ENCODE data around the gene COL12A1. TPM values are rescaled to one million over a fixed set of nuclear protein-coding genes. Genes with fewer than 3 reads are reported as not detected.
A peak's percentile ranks its signal among the peaks of the same experiment; 100 is the strongest.

The COL12A1 gene
- total RNA-seq, 1 donor from 2014 or later, result 2,335 TPM

- Mint-ChIP-seq H3K36me3 (ENCODE audit: unreplicated experiment) (peaks cover 75% of the 10 kb centered on the region), H3K27me3 (ENCODE audit: unreplicated experiment) (no peaks in the 10 kb centered on the region), H3K4me1 (ENCODE audit: unreplicated experiment) (peaks cover 87% of the 10 kb centered on the region), H3K9me3 (ENCODE audit: unreplicated experiment) (no peaks in the 10 kb centered on the region), H3K27ac (ENCODE audit: unreplicated experiment) (peak overlapping the region; percentile 84), H3K4me3 (ENCODE audit: unreplicated experiment) (no peak overlapping the region)
- no peak for TF ChIP-seq CTCF (IDR thresholded peaks at IDR 0.05)
- DNase-seq (ENCODE audit: extremely low spot score, unreplicated experiment), result no peak
These were observed 47.7 kb downstream of the COL12A1 start for GRCh38 chr6:75158176-75158575.

GRCh38 chr6:75157336-75157735 lies 48.5 kb downstream of the COL12A1 start:
- no peaks in the 10 kb centered on the region for H3K27me3 Mint-ChIP-seq (ENCODE audit: unreplicated experiment)
- H3K4me1 Mint-ChIP-seq (ENCODE audit: unreplicated experiment), result peaks cover 85% of the 10 kb centered on the region
- H3K36me3 Mint-ChIP-seq (ENCODE audit: unreplicated experiment), result peaks cover 74% of the 10 kb centered on the region
- H3K4me3 Mint-ChIP-seq (ENCODE audit: unreplicated experiment), result no peak overlapping the region
- TF ChIP-seq CTCF (IDR thresholded peaks at IDR 0.05), result no peak
- H3K27ac Mint-ChIP-seq (ENCODE audit: unreplicated experiment), result peak overlapping the region; percentile 84
- no peaks in the 10 kb centered on the region for H3K9me3 Mint-ChIP-seq (ENCODE audit: unreplicated experiment)
- DNase-seq (ENCODE audit: extremely low spot score, unreplicated experiment), result no peak

GRCh38 chr6:75156186-75156878 lies 49.5 kb downstream of the COL12A1 start:
- no peak for DNase-seq (ENCODE audit: extremely low spot score, unreplicated experiment)
- H3K36me3 Mint-ChIP-seq (ENCODE audit: unreplicated experiment), result peaks cover 76% of the 10 kb centered on the region
- no peaks in the 10 kb centered on the region for H3K27me3 Mint-ChIP-seq (ENCODE audit: unreplicated experiment)
- H3K27ac Mint-ChIP-seq (ENCODE audit: unreplicated experiment), result peak overlapping the region; percentile 84
- no peak for TF ChIP-seq CTCF (IDR thresholded peaks at IDR 0.05)
- no peaks in the 10 kb centered on the region for H3K9me3 Mint-ChIP-seq (ENCODE audit: unreplicated experiment)
- H3K4me3 Mint-ChIP-seq (ENCODE audit: unreplicated experiment), result no peak overlapping the region
- peaks cover 80% of the 10 kb centered on the region for H3K4me1 Mint-ChIP-seq (ENCODE audit: unreplicated experiment)

GRCh38 chr6:75155631-75156030 lies 50.2 kb downstream of the COL12A1 start:
- no peaks in the 10 kb centered on the region for H3K9me3 Mint-ChIP-seq (ENCODE audit: unreplicated experiment)
- no peak for TF ChIP-seq CTCF (IDR thresholded peaks at IDR 0.05)
- DNase-seq (ENCODE audit: extremely low spot score, unreplicated experiment), result no peak
- peak overlapping the region; percentile 84 for H3K27ac Mint-ChIP-seq (ENCODE audit: unreplicated experiment)
- peaks cover 79% of the 10 kb centered on the region for H3K4me1 Mint-ChIP-seq (ENCODE audit: unreplicated experiment)
- no peak overlapping the region for H3K4me3 Mint-ChIP-seq (ENCODE audit: unreplicated experiment)
- peaks cover 79% of the 10 kb centered on the region for H3K36me3 Mint-ChIP-seq (ENCODE audit: unreplicated experiment)
- no peaks in the 10 kb centered on the region for H3K27me3 Mint-ChIP-seq (ENCODE audit: unreplicated experiment)

DNA sequence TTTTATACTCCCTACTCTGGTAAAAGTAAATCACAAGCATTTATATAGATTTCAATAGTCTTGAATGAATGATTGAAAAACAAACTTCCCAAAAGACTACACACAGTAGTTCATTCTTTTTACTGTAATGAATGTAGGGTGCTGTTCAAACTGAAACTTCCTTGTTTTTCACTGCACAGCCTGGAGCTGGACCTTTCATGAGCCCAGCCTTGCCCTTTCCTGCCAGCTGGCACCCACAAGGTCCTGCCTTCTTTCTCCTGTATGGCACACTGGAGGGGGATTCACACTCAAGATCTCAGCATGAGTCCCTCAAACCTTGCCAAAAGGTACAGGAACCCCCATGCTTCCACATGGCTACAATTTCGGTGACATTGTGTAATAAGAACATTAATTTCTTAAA lies 50.9 kb downstream of the COL12A1 start:
- TF ChIP-seq CTCF (IDR thresholded peaks at IDR 0.05), result no peak
- no peak overlapping the region for H3K4me3 Mint-ChIP-seq (ENCODE audit: unreplicated experiment)
- no peak for DNase-seq (ENCODE audit: extremely low spot score, unreplicated experiment)
- H3K4me1 Mint-ChIP-seq (ENCODE audit: unreplicated experiment), result peaks cover 79% of the 10 kb centered on the region
- peak overlapping the region; percentile 84 for H3K27ac Mint-ChIP-seq (ENCODE audit: unreplicated experiment)
- H3K9me3 Mint-ChIP-seq (ENCODE audit: unreplicated experiment), result no peaks in the 10 kb centered on the region
- peaks cover 85% of the 10 kb centered on the region for H3K36me3 Mint-ChIP-seq (ENCODE audit: unreplicated experiment)
- no peaks in the 10 kb centered on the region for H3K27me3 Mint-ChIP-seq (ENCODE audit: unreplicated experiment)

Measured in osteocyte (in vitro differentiated cells).